Activated CD4-positive, alpha-beta T cell treated with anti-CD3 and anti-CD28 coated beads, Interleukin-2, amount 50 U/mL, for 24 hours (primary cell): ENCODE results near the gene KRT38.

Experiments used
- DNase-seq, 2 donors: peaks; one replicate each; pipeline ENCODE4 v3.0.0-alpha.2; 2020; ENCODE audit warnings: low read depth in 1 of 2, low spot score in 1 of 2

KRT38 gene

GRCh38 chr17:41440531-41441033 is at the start of gene KRT38:
KRT38 (minus strand) TSS chr17:41440983; CDS start chr17:41440921, 62 bp downstream.
- DNase-seq, result no peak

GRCh38 chr17:41489531-41489930 is 48.7 kb upstream of the KRT38 start, which contains the start of gene KRT36:
KRT36 (minus strand) TSS chr17:41489910; CDS start chr17:41489864, 46 bp downstream.
- no peak for DNase-seq

GRCh38 chr17:41486809-41487530 is 46.2 kb upstream of the KRT38 start:
- peak in 1 of 2 donors; percentile 5 for DNase-seq

- DNase-seq, result no peak
Measured at GRCh38 chr17:41486316-41486715, 45.5 kb upstream of the KRT38 start.

- no peak for DNase-seq
Measured at GRCh38 chr17:41484920-41485904, 44.4 kb upstream of the KRT38 start.

- DNase-seq, result no peak
Measured at GRCh38 chr17:41483991-41484826, 43.4 kb upstream of the KRT38 start.

- DNase-seq, result no peak
Measured at GRCh38 chr17:41483531-41483930, 42.7 kb upstream of the KRT38 start.

GRCh38 chr17:41481036-41481435 is 40.3 kb upstream of the KRT38 start, which contains the start of gene KRT35:
KRT35 (minus strand) TSS chr17:41481151; CDS start chr17:41481097, 54 bp downstream.
- DNase-seq, result no peak

GRCh38 chr17:41480581-41480980 is 39.8 kb upstream of the KRT38 start:
- no peak for DNase-seq

- DNase-seq, result no peak
Measured at GRCh38 chr17:41480136-41480535, 39.4 kb upstream of the KRT38 start.

- no peak for DNase-seq
Measured at GRCh38 chr17:41478237-41478636, 37.5 kb upstream of the KRT38 start.

- DNase-seq, result no peak
Measured at GRCh38 chr17:41476866-41477815, 36.4 kb upstream of the KRT38 start.

GRCh38 chr17:41475421-41475820 is 34.6 kb upstream of the KRT38 start:
- DNase-seq, result no peak

GRCh38 chr17:41474863-41475262 is 34.1 kb upstream of the KRT38 start:
- DNase-seq, result no peak

GRCh38 chr17:41468346-41468745 is 27.6 kb upstream of the KRT38 start:
- no peak for DNase-seq

GRCh38 chr17:41467561-41467960 is 26.8 kb upstream of the KRT38 start:
- DNase-seq, result no peak

- no peak for DNase-seq
Measured at GRCh38 chr17:41466988-41467387, 26.2 kb upstream of the KRT38 start, which contains the start of gene KRT32. KRT32 (minus strand) TSS chr17:41467386; CDS start chr17:41467325, 61 bp downstream.

- no peak for DNase-seq
Measured at GRCh38 chr17:41464682-41465081, 23.9 kb upstream of the KRT38 start.

- DNase-seq, result no peak
Measured at GRCh38 chr17:41464173-41464572, 23.4 kb upstream of the KRT38 start.
